H9 (cell line): ENCODE measurements around the gene ANKZF1. TPM values are rescaled to one million over a fixed set of nuclear protein-coding genes. Genes with fewer than 3 reads are reported as not detected.

Experiments
- DNase-seq: peaks from one replicate; pipeline ENCODE4 v3.0.0-alpha.2; 2017
- H2AFZ ChIP-seq: one replicate; pipeline ENCODE4 v1.6.1; 2013; ENCODE audit warnings: mild to moderate bottlenecking, low read length, control low read depth, moderate library complexity
- H2AK5ac ChIP-seq: 2 replicates; pipeline ENCODE4 v1.6.1; 2013; ENCODE audit warnings: low read length, control low read depth, mixed read lengths; ENCODE audit not compliant: insufficient read length
- H2BK120ac ChIP-seq: one replicate; pipeline ENCODE4 v1.6.1; 2013; ENCODE audit warnings: low read depth, mild to moderate bottlenecking, low read length, control low read depth, inconsistent platforms; ENCODE audit not compliant: poor library complexity, severe bottlenecking
- H2BK12ac ChIP-seq: 2 replicates; pipeline ENCODE4 v1.6.1; 2013; ENCODE audit warnings: low read length, control low read depth, mixed read lengths, low read depth; ENCODE audit not compliant: insufficient read length
- H2BK15ac ChIP-seq: 2 replicates; pipeline ENCODE4 v1.6.1; 2013; ENCODE audit warnings: low read depth, low read length, control low read depth
- H2BK20ac ChIP-seq: one replicate; pipeline ENCODE4 v1.6.1; 2013; ENCODE audit warnings: low read depth, mild to moderate bottlenecking, low read length, control low read depth, inconsistent platforms; ENCODE audit not compliant: poor library complexity, severe bottlenecking
- H2BK5ac ChIP-seq: 2 replicates; pipeline ENCODE4 v1.6.1; 2013; ENCODE audit warnings: low read length, control low read depth, mixed read lengths; ENCODE audit not compliant: insufficient read length
- H3K14ac ChIP-seq: 2 replicates; pipeline ENCODE4 v1.6.1; 2013; ENCODE audit warnings: low read length, control low read depth; ENCODE audit not compliant: insufficient read depth
- H3K18ac ChIP-seq: 2 replicates; pipeline ENCODE4 v1.6.1; 2013; ENCODE audit warnings: low read depth, mild to moderate bottlenecking, mixed read lengths, low read length, control low read depth; ENCODE audit not compliant: insufficient read length
- H3K23ac ChIP-seq: 2 replicates; pipeline ENCODE4 v1.6.1; 2013; ENCODE audit warnings: low read length, control low read depth, mixed read lengths, low read depth; ENCODE audit not compliant: insufficient read length
- H3K23me2 ChIP-seq: 2 replicates; pipeline ENCODE4 v1.6.1; 2013; ENCODE audit warnings: low read depth, mild to moderate bottlenecking, mixed read lengths, low read length, control low read depth; ENCODE audit not compliant: insufficient read length, poor library complexity, severe bottlenecking
- H3K27ac ChIP-seq: 2 replicates; pipeline ENCODE4 v1.5.1; 2013; ENCODE audit warnings: low read length, control low read depth, mixed read lengths, low read depth; ENCODE audit not compliant: insufficient read length
- H3K27me3 ChIP-seq: 2 replicates; pipeline ENCODE4 v1.6.1; 2013; ENCODE audit warnings: low read length, control low read depth, inconsistent platforms; ENCODE audit not compliant: insufficient read depth
- H3K4ac ChIP-seq: 2 replicates; pipeline ENCODE4 v1.6.1; 2013; ENCODE audit warnings: low read depth, mild to moderate bottlenecking, control low read depth, inconsistent platforms, low read length, moderate library complexity
- H3K4me1 ChIP-seq: 2 replicates; pipeline ENCODE4 v1.6.1; 2013; ENCODE audit warnings: low read length, control low read depth, inconsistent platforms; ENCODE audit not compliant: insufficient read depth
- H3K4me2 ChIP-seq: 2 replicates; pipeline ENCODE4 v1.6.1; 2013; ENCODE audit warnings: low read length, control low read depth, mixed read lengths; ENCODE audit not compliant: insufficient read length, insufficient read depth
- H3K56ac ChIP-seq: 2 replicates; pipeline ENCODE4 v1.6.1; 2013; ENCODE audit warnings: low read depth, mild to moderate bottlenecking, mixed read lengths, low read length, control low read depth; ENCODE audit not compliant: insufficient read length
- H3K79me1 ChIP-seq: 2 replicates; pipeline ENCODE4 v1.6.1; 2013; ENCODE audit warnings: low read depth, mild to moderate bottlenecking, moderate library complexity, low read length, control low read depth, inconsistent platforms; ENCODE audit not compliant: insufficient read depth, poor library complexity, severe bottlenecking
- H3K79me2 ChIP-seq: 2 replicates; pipeline ENCODE4 v1.6.1; 2013; ENCODE audit warnings: low read length, control low read depth, inconsistent platforms; ENCODE audit not compliant: insufficient read depth
- H3K9ac ChIP-seq: 2 replicates; pipeline ENCODE4 v1.6.1; 2013; ENCODE audit warnings: low read length, control low read depth, mixed read lengths; ENCODE audit not compliant: insufficient read length; ENCODE audit errors: extremely low read depth
- H3K9me3 ChIP-seq: one replicate; pipeline ENCODE4 v1.6.1; 2013; ENCODE audit warnings: low read depth, low read length, inconsistent platforms; ENCODE audit not compliant: control insufficient read depth
- H3T11ph ChIP-seq: one replicate; pipeline ENCODE4 v1.6.1; 2013; ENCODE audit warnings: mild to moderate bottlenecking, low read length, control low read depth, inconsistent platforms
- H4K20me1 ChIP-seq: one replicate; pipeline ENCODE4 v1.6.1; 2013; ENCODE audit not compliant: control insufficient read depth, insufficient read length, insufficient read depth
- H4K5ac ChIP-seq: 2 replicates; pipeline ENCODE4 v1.6.1; 2013; ENCODE audit warnings: low read depth, mild to moderate bottlenecking, mixed read lengths, low read length, control low read depth; ENCODE audit not compliant: insufficient read length
- H4K8ac ChIP-seq: replicated peaks from 2 replicates; pipeline ENCODE4 v1.6.1; 2013; ENCODE audit warnings: low read length, control low read depth, mixed read lengths, low read depth; ENCODE audit not compliant: insufficient read length
- H4K91ac ChIP-seq: 2 replicates; pipeline ENCODE4 v1.6.1; 2013; ENCODE audit warnings: low read depth, mild to moderate bottlenecking, moderate library complexity, mixed read lengths, low read length, control low read depth; ENCODE audit not compliant: insufficient read length
- H3K27ac Mint-ChIP-seq, 3 experiments: 2 replicates in 2 of 3; 3 replicates in 1 of 3; pipeline ENCODE4 v1.8.0; 2020 to 2021; ENCODE audit warnings: mixed read lengths in 3 of 3, mild to moderate bottlenecking in 1 of 3, moderate library complexity in 1 of 3
- H3K27me3 Mint-ChIP-seq: 2 replicates; pipeline ENCODE4 v1.8.0; 2021; ENCODE audit warnings: low read depth, mild to moderate bottlenecking, moderate library complexity, mixed read lengths
- H3K36me3 Mint-ChIP-seq, 3 experiments: 2 replicates in 2 of 3; 3 replicates in 1 of 3; pipeline ENCODE4 v1.8.0; 2020 to 2021; ENCODE audit warnings: low read depth in 3 of 3, mixed read lengths in 3 of 3; ENCODE audit not compliant: insufficient read depth in 1 of 3
- H3K4me1 Mint-ChIP-seq, 2 experiments: 2 replicates each; pipeline ENCODE4 v1.8.0; 2020; ENCODE audit warnings: mixed read lengths in 2 of 2
- H3K4me3 Mint-ChIP-seq, 2 experiments: 2 replicates in 1 of 2; 3 replicates in 1 of 2; pipeline ENCODE4 v1.8.0; 2020 to 2021; ENCODE audit warnings: mild to moderate bottlenecking in 2 of 2, mixed read lengths in 2 of 2, moderate library complexity in 1 of 2
- H3K9me3 Mint-ChIP-seq, 2 experiments: 2 replicates in 1 of 2; 3 replicates in 1 of 2; pipeline ENCODE4 v1.8.0; 2020; ENCODE audit warnings: mild to moderate bottlenecking in 2 of 2, mixed read lengths in 2 of 2, moderate library complexity in 1 of 2
- WGBS: extraction: QIAGEN DNeasy Blood & Tissue Kit; methylation state at CpG from one replicate; pipeline ENCODE4 v1.1.7; 2013; ENCODE audit warnings: missing lambda C conversion rate, low lambda C conversion rate, mixed read lengths; ENCODE audit not compliant: insufficient read length; ENCODE audit errors: extremely low coverage; 5-methylcytosine and 5-hydroxymethylcytosine counted together
- total RNA-seq: library from RNA; stranded (reverse); gene quantifications from 2 replicates; pipeline ENCODE4 v1.2.1, GENCODE V29; 2021
- TF ChIP-seq, protein P1 (sequence below): fragments of 200-600 bp; sonication (generic); conservative IDR thresholded peaks from 3 replicates; pipeline ENCODE4 v1.8.0; 2021; ENCODE audit warnings: antibody characterized with exemption, mild to moderate bottlenecking

ANKZF1 gene
- total RNA-seq, 1 experiment from 2014 or later = 55.4 TPM

DNA sequence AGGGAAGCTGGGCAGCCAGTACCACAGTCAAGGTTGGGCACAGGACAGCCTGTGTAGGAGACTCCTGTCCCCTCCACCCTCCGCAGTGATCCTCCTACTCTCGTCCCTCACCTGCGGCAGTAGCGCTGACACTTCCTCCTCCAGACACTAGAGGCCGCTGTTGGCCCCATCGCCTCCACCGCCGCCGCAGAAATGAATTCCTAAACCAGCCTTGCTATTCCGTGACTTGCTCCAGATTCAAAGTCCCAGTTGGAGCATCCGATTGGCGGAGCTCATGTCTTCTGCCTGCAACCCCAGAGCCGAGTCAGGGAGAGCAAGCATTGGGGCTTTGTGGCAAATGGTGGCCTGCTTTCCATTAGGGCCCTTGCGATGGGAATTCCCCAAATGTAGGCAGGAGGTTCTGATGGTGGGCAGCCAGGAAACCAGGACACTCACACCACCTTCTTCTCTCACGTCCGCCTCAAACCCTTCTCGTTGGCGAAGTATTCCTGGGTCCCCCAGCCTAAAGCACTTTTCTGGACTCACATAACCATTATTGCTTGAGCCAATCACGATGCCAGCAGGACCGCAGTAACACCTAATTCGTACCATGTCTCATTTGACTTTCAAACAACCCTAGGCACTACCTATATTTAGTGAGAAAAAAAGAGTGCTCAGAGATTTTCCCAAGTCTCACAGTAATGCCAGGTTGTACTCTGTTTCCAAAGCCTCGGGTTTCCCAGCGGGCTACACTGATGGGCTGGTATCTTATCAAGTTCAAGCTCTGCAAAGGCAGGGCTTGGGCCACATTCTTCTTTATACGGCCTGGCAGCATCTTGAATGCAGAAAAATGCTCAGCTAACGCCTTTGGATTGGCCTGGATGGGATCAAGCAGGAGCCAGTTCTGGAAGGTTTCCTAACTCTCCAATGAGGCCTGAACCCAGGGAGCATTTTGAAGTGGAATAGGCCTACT lies 48.4 kb downstream of the ANKZF1 start:
- H3K4ac ChIP-seq = no peak overlapping the region
- no peak overlapping the region for H3K27ac ChIP-seq
- no peaks in the 10 kb centered on the region for H4K20me1 ChIP-seq
- H3K9ac ChIP-seq = no peak overlapping the region
- peak overlapping the region; percentile 79 for H3K4me2 ChIP-seq
- H2BK120ac ChIP-seq = no peak overlapping the region
- H3K23me2 ChIP-seq = peaks cover 12% of the 10 kb centered on the region
- H3K4me3 Mint-ChIP-seq = peak overlapping the region; percentile 77 to 89
- H3K14ac ChIP-seq = no peak overlapping the region; the same call in 1 of the 2 replicates
- no peak overlapping the region for H2BK15ac ChIP-seq
- H3K9me3 Mint-ChIP-seq = no peaks in the 10 kb centered on the region
- no peak overlapping the region for H2BK20ac ChIP-seq
- no peak overlapping the region for H4K8ac ChIP-seq
- H3K4me1 ChIP-seq = peaks cover 4% of the 10 kb centered on the region; the same call in 1 of the 2 replicates
- no peaks in the 10 kb centered on the region for H3K9me3 ChIP-seq
- no peak overlapping the region for H2BK5ac ChIP-seq
- no peak overlapping the region for H4K5ac ChIP-seq
- H3T11ph ChIP-seq = no peak overlapping the region
- peak overlapping the region; percentile 71 for H2AFZ ChIP-seq
- no peak overlapping the region for H3K23ac ChIP-seq
- H3K27ac Mint-ChIP-seq = peak overlapping the region in 1 of 3 experiments; percentile 56; a peak in 1 of 7 replicates
- peaks cover 2% of the 10 kb centered on the region for H3K27me3 Mint-ChIP-seq
- H3K18ac ChIP-seq = peak overlapping the region; percentile 53
- H3K79me2 ChIP-seq = no peaks in the 10 kb centered on the region
- H4K91ac ChIP-seq = no peak overlapping the region
- H3K27me3 ChIP-seq = no peaks in the 10 kb centered on the region
- no CpG with 5 or more reads among the region's 25 CpGs for WGBS
- DNase-seq = peak; percentile 94
- no peak overlapping the region for H2BK12ac ChIP-seq
- TF ChIP-seq, protein P1, sequence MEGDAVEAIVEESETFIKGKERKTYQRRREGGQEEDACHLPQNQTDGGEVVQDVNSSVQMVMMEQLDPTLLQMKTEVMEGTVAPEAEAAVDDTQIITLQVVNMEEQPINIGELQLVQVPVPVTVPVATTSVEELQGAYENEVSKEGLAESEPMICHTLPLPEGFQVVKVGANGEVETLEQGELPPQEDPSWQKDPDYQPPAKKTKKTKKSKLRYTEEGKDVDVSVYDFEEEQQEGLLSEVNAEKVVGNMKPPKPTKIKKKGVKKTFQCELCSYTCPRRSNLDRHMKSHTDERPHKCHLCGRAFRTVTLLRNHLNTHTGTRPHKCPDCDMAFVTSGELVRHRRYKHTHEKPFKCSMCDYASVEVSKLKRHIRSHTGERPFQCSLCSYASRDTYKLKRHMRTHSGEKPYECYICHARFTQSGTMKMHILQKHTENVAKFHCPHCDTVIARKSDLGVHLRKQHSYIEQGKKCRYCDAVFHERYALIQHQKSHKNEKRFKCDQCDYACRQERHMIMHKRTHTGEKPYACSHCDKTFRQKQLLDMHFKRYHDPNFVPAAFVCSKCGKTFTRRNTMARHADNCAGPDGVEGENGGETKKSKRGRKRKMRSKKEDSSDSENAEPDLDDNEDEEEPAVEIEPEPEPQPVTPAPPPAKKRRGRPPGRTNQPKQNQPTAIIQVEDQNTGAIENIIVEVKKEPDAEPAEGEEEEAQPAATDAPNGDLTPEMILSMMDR = peak; percentile 98
- no peaks in the 10 kb centered on the region for H3K79me1 ChIP-seq
- H2AK5ac ChIP-seq = no peak overlapping the region
- H3K56ac ChIP-seq = no peak overlapping the region
- H3K36me3 Mint-ChIP-seq = peaks cover 4 to 22% (median 12%) of the 10 kb centered on the region in 3 experiments; a peak in 6 of 7 replicates
- H3K4me1 Mint-ChIP-seq = peaks cover 38 to 43% of the 10 kb centered on the region in 2 experiments
